ENCODE measurements around the gene PTPN4. TPM values are rescaled to one million over a fixed set of nuclear protein-coding genes. Genes with fewer than 3 reads are reported as not detected.

The PTPN4 gene
- total RNA-seq, 1 donor from 2014 or later: 21.4 TPM

GRCh38 chr2:119934319-119934718, 174.6 kb downstream of the PTPN4 start:
- TF ChIP-seq CTCF (IDR thresholded peaks at IDR 0.05): no peak
- no peak for DNase-seq (ENCODE audit: extremely low spot score, unreplicated experiment)
- Mint-ChIP-seq H3K4me3 (ENCODE audit: unreplicated experiment) (no peak overlapping the region), H3K36me3 (ENCODE audit: unreplicated experiment) (peaks cover 18% of the 10 kb centered on the region), H3K27ac (ENCODE audit: unreplicated experiment) (no peak overlapping the region), H3K4me1 (ENCODE audit: unreplicated experiment) (no peaks in the 10 kb centered on the region), H3K9me3 (ENCODE audit: unreplicated experiment) (no peaks in the 10 kb centered on the region), H3K27me3 (ENCODE audit: unreplicated experiment) (no peaks in the 10 kb centered on the region)

- TF ChIP-seq CTCF (IDR thresholded peaks at IDR 0.05): no peak
- Mint-ChIP-seq H3K4me3 (ENCODE audit: unreplicated experiment) (no peak overlapping the region), H3K36me3 (ENCODE audit: unreplicated experiment) (peaks cover 15% of the 10 kb centered on the region), H3K4me1 (ENCODE audit: unreplicated experiment) (no peaks in the 10 kb centered on the region), H3K27ac (ENCODE audit: unreplicated experiment) (no peak overlapping the region), H3K27me3 (ENCODE audit: unreplicated experiment) (no peaks in the 10 kb centered on the region), H3K9me3 (ENCODE audit: unreplicated experiment) (no peaks in the 10 kb centered on the region)
- no peak for DNase-seq (ENCODE audit: extremely low spot score, unreplicated experiment)
Observed at GRCh38 chr2:119937680-119938079, 178.0 kb downstream of the PTPN4 start.

- no peaks in the 10 kb centered on the region for H3K9me3 Mint-ChIP-seq (ENCODE audit: unreplicated experiment)
- no peaks in the 10 kb centered on the region for H3K4me1 Mint-ChIP-seq (ENCODE audit: unreplicated experiment)
- no peak overlapping the region for H3K4me3 Mint-ChIP-seq (ENCODE audit: unreplicated experiment)
- DNase-seq (ENCODE audit: extremely low spot score, unreplicated experiment): no peak
- H3K27me3 Mint-ChIP-seq (ENCODE audit: unreplicated experiment): no peaks in the 10 kb centered on the region
- TF ChIP-seq CTCF (IDR thresholded peaks at IDR 0.05): no peak
- H3K27ac Mint-ChIP-seq (ENCODE audit: unreplicated experiment): no peak overlapping the region
- peaks cover 12% of the 10 kb centered on the region for H3K36me3 Mint-ChIP-seq (ENCODE audit: unreplicated experiment)
Observed at GRCh38 chr2:119939915-119940314, 180.2 kb downstream of the PTPN4 start.

GRCh38 chr2:119940856-119941255, 181.1 kb downstream of the PTPN4 start:
- DNase-seq (ENCODE audit: extremely low spot score, unreplicated experiment): no peak
- Mint-ChIP-seq H3K9me3 (ENCODE audit: unreplicated experiment) (no peaks in the 10 kb centered on the region), H3K4me3 (ENCODE audit: unreplicated experiment) (no peak overlapping the region), H3K27me3 (ENCODE audit: unreplicated experiment) (no peaks in the 10 kb centered on the region), H3K27ac (ENCODE audit: unreplicated experiment) (no peak overlapping the region), H3K36me3 (ENCODE audit: unreplicated experiment) (peaks cover 14% of the 10 kb centered on the region), H3K4me1 (ENCODE audit: unreplicated experiment) (no peaks in the 10 kb centered on the region)
- no peak for TF ChIP-seq CTCF (IDR thresholded peaks at IDR 0.05)

GRCh38 chr2:119941388-119941787, 181.7 kb downstream of the PTPN4 start:
- Mint-ChIP-seq H3K9me3 (ENCODE audit: unreplicated experiment) (no peaks in the 10 kb centered on the region), H3K27me3 (ENCODE audit: unreplicated experiment) (no peaks in the 10 kb centered on the region), H3K27ac (ENCODE audit: unreplicated experiment) (no peak overlapping the region), H3K4me3 (ENCODE audit: unreplicated experiment) (no peak overlapping the region), H3K36me3 (ENCODE audit: unreplicated experiment) (peaks cover 16% of the 10 kb centered on the region), H3K4me1 (ENCODE audit: unreplicated experiment) (no peaks in the 10 kb centered on the region)
- TF ChIP-seq CTCF (IDR thresholded peaks at IDR 0.05): no peak
- no peak for DNase-seq (ENCODE audit: extremely low spot score, unreplicated experiment)
